Activated CD8-positive, alpha-beta memory T cell treated with anti-CD3 and anti-CD28 coated beads, Interleukin-2, amount 50 U/mL, for 4 hours (primary cell): ENCODE results near the gene LRMDA.

Experiments used
- DNase-seq: peaks from one replicate; pipeline ENCODE4 v3.0.0-alpha.2; 2020

LRMDA gene

GRCh38 chr10:75544993-75545706, 113.7 kb downstream of the LRMDA start:
- no peak for DNase-seq

GRCh38 chr10:75546004-75546403, 114.6 kb downstream of the LRMDA start:
- no peak for DNase-seq

GRCh38 chr10:75547391-75548298, 116.2 kb downstream of the LRMDA start:
- DNase-seq: no peak

- no peak for DNase-seq
Observed at GRCh38 chr10:75548356-75548755, 116.9 kb downstream of the LRMDA start.

GRCh38 chr10:75550191-75550590, 118.8 kb downstream of the LRMDA start:
- no peak for DNase-seq

- DNase-seq: no peak
Observed at GRCh38 chr10:75552171-75552570, 120.7 kb downstream of the LRMDA start.

GRCh38 chr10:75553550-75553949, 122.1 kb downstream of the LRMDA start:
- DNase-seq: no peak

- DNase-seq: no peak
Observed at GRCh38 chr10:75555323-75555722, 123.9 kb downstream of the LRMDA start.

- DNase-seq: no peak
Observed at GRCh38 chr10:75556320-75556719, 124.9 kb downstream of the LRMDA start.

GRCh38 chr10:75565286-75566251, 134.1 kb downstream of the LRMDA start:
- no peak for DNase-seq

GRCh38 chr10:75568450-75569130, 137.2 kb downstream of the LRMDA start:
- DNase-seq: no peak

- no peak for DNase-seq
Observed at GRCh38 chr10:75569506-75569905, 138.1 kb downstream of the LRMDA start.

GRCh38 chr10:75572478-75572877, 141.1 kb downstream of the LRMDA start:
- DNase-seq: no peak

GRCh38 chr10:75575940-75576339, 144.5 kb downstream of the LRMDA start:
- DNase-seq: no peak

GRCh38 chr10:75582102-75582501, 150.7 kb downstream of the LRMDA start:
- no peak for DNase-seq

GRCh38 chr10:75585294-75585693, 153.9 kb downstream of the LRMDA start:
- no peak for DNase-seq

- no peak for DNase-seq
Observed at GRCh38 chr10:75586814-75587213, 155.4 kb downstream of the LRMDA start.

- DNase-seq: no peak
Observed at GRCh38 chr10:75588031-75588430, 156.6 kb downstream of the LRMDA start.

- no peak for DNase-seq
Observed at GRCh38 chr10:75589895-75590654, 158.7 kb downstream of the LRMDA start.

GRCh38 chr10:75592151-75592787, 160.8 kb downstream of the LRMDA start:
- DNase-seq: no peak
